H9 (cell line): ENCODE measurements around the gene PITHD1. TPM values are rescaled to one million over a fixed set of nuclear protein-coding genes. Genes with fewer than 3 reads are reported as not detected.
A peak's percentile ranks its signal among the peaks of the same experiment; 100 is the strongest.

ENCODE experiments used
- DNase-seq: peaks from one replicate; pipeline ENCODE4 v3.0.0-alpha.2; 2017
- H2AFZ ChIP-seq: one replicate; pipeline ENCODE4 v1.6.1; 2013; ENCODE audit warnings: mild to moderate bottlenecking, low read length, control low read depth, moderate library complexity
- H2AK5ac ChIP-seq: 2 replicates; pipeline ENCODE4 v1.6.1; 2013; ENCODE audit warnings: low read length, control low read depth, mixed read lengths; ENCODE audit not compliant: insufficient read length
- H2BK120ac ChIP-seq: one replicate; pipeline ENCODE4 v1.6.1; 2013; ENCODE audit warnings: low read depth, mild to moderate bottlenecking, low read length, control low read depth, inconsistent platforms; ENCODE audit not compliant: poor library complexity, severe bottlenecking
- H2BK12ac ChIP-seq: 2 replicates; pipeline ENCODE4 v1.6.1; 2013; ENCODE audit warnings: low read length, control low read depth, mixed read lengths, low read depth; ENCODE audit not compliant: insufficient read length
- H2BK15ac ChIP-seq: 2 replicates; pipeline ENCODE4 v1.6.1; 2013; ENCODE audit warnings: low read depth, low read length, control low read depth
- H2BK20ac ChIP-seq: one replicate; pipeline ENCODE4 v1.6.1; 2013; ENCODE audit warnings: low read depth, mild to moderate bottlenecking, low read length, control low read depth, inconsistent platforms; ENCODE audit not compliant: poor library complexity, severe bottlenecking
- H2BK5ac ChIP-seq: 2 replicates; pipeline ENCODE4 v1.6.1; 2013; ENCODE audit warnings: low read length, control low read depth, mixed read lengths; ENCODE audit not compliant: insufficient read length
- H3K14ac ChIP-seq: 2 replicates; pipeline ENCODE4 v1.6.1; 2013; ENCODE audit warnings: low read length, control low read depth; ENCODE audit not compliant: insufficient read depth
- H3K18ac ChIP-seq: 2 replicates; pipeline ENCODE4 v1.6.1; 2013; ENCODE audit warnings: low read depth, mild to moderate bottlenecking, mixed read lengths, low read length, control low read depth; ENCODE audit not compliant: insufficient read length
- H3K23ac ChIP-seq: 2 replicates; pipeline ENCODE4 v1.6.1; 2013; ENCODE audit warnings: low read length, control low read depth, mixed read lengths, low read depth; ENCODE audit not compliant: insufficient read length
- H3K23me2 ChIP-seq: 2 replicates; pipeline ENCODE4 v1.6.1; 2013; ENCODE audit warnings: low read depth, mild to moderate bottlenecking, mixed read lengths, low read length, control low read depth; ENCODE audit not compliant: insufficient read length, poor library complexity, severe bottlenecking
- H3K27ac ChIP-seq: 2 replicates; pipeline ENCODE4 v1.5.1; 2013; ENCODE audit warnings: low read length, control low read depth, mixed read lengths, low read depth; ENCODE audit not compliant: insufficient read length
- H3K27me3 ChIP-seq: 2 replicates; pipeline ENCODE4 v1.6.1; 2013; ENCODE audit warnings: low read length, control low read depth, inconsistent platforms; ENCODE audit not compliant: insufficient read depth
- H3K4ac ChIP-seq: 2 replicates; pipeline ENCODE4 v1.6.1; 2013; ENCODE audit warnings: low read depth, mild to moderate bottlenecking, control low read depth, inconsistent platforms, low read length, moderate library complexity
- H3K4me1 ChIP-seq: 2 replicates; pipeline ENCODE4 v1.6.1; 2013; ENCODE audit warnings: low read length, control low read depth, inconsistent platforms; ENCODE audit not compliant: insufficient read depth
- H3K4me2 ChIP-seq: 2 replicates; pipeline ENCODE4 v1.6.1; 2013; ENCODE audit warnings: low read length, control low read depth, mixed read lengths; ENCODE audit not compliant: insufficient read length, insufficient read depth
- H3K56ac ChIP-seq: 2 replicates; pipeline ENCODE4 v1.6.1; 2013; ENCODE audit warnings: low read depth, mild to moderate bottlenecking, mixed read lengths, low read length, control low read depth; ENCODE audit not compliant: insufficient read length
- H3K79me1 ChIP-seq: 2 replicates; pipeline ENCODE4 v1.6.1; 2013; ENCODE audit warnings: low read depth, mild to moderate bottlenecking, moderate library complexity, low read length, control low read depth, inconsistent platforms; ENCODE audit not compliant: insufficient read depth, poor library complexity, severe bottlenecking
- H3K79me2 ChIP-seq: 2 replicates; pipeline ENCODE4 v1.6.1; 2013; ENCODE audit warnings: low read length, control low read depth, inconsistent platforms; ENCODE audit not compliant: insufficient read depth
- H3K9ac ChIP-seq: 2 replicates; pipeline ENCODE4 v1.6.1; 2013; ENCODE audit warnings: low read length, control low read depth, mixed read lengths; ENCODE audit not compliant: insufficient read length; ENCODE audit errors: extremely low read depth
- H3K9me3 ChIP-seq: one replicate; pipeline ENCODE4 v1.6.1; 2013; ENCODE audit warnings: low read depth, low read length, inconsistent platforms; ENCODE audit not compliant: control insufficient read depth
- H3T11ph ChIP-seq: one replicate; pipeline ENCODE4 v1.6.1; 2013; ENCODE audit warnings: mild to moderate bottlenecking, low read length, control low read depth, inconsistent platforms
- H4K20me1 ChIP-seq: one replicate; pipeline ENCODE4 v1.6.1; 2013; ENCODE audit not compliant: control insufficient read depth, insufficient read length, insufficient read depth
- H4K5ac ChIP-seq: 2 replicates; pipeline ENCODE4 v1.6.1; 2013; ENCODE audit warnings: low read depth, mild to moderate bottlenecking, mixed read lengths, low read length, control low read depth; ENCODE audit not compliant: insufficient read length
- H4K8ac ChIP-seq: replicated peaks from 2 replicates; pipeline ENCODE4 v1.6.1; 2013; ENCODE audit warnings: low read length, control low read depth, mixed read lengths, low read depth; ENCODE audit not compliant: insufficient read length
- H4K91ac ChIP-seq: 2 replicates; pipeline ENCODE4 v1.6.1; 2013; ENCODE audit warnings: low read depth, mild to moderate bottlenecking, moderate library complexity, mixed read lengths, low read length, control low read depth; ENCODE audit not compliant: insufficient read length
- H3K27ac Mint-ChIP-seq, 3 experiments: 2 replicates in 2 of 3; 3 replicates in 1 of 3; pipeline ENCODE4 v1.8.0; 2020 to 2021; ENCODE audit warnings: mixed read lengths in 3 of 3, mild to moderate bottlenecking in 1 of 3, moderate library complexity in 1 of 3
- H3K27me3 Mint-ChIP-seq: 2 replicates; pipeline ENCODE4 v1.8.0; 2021; ENCODE audit warnings: low read depth, mild to moderate bottlenecking, moderate library complexity, mixed read lengths
- H3K36me3 Mint-ChIP-seq, 3 experiments: 2 replicates in 2 of 3; 3 replicates in 1 of 3; pipeline ENCODE4 v1.8.0; 2020 to 2021; ENCODE audit warnings: low read depth in 3 of 3, mixed read lengths in 3 of 3; ENCODE audit not compliant: insufficient read depth in 1 of 3
- H3K4me1 Mint-ChIP-seq, 2 experiments: 2 replicates each; pipeline ENCODE4 v1.8.0; 2020; ENCODE audit warnings: mixed read lengths in 2 of 2
- H3K4me3 Mint-ChIP-seq, 2 experiments: 2 replicates in 1 of 2; 3 replicates in 1 of 2; pipeline ENCODE4 v1.8.0; 2020 to 2021; ENCODE audit warnings: mild to moderate bottlenecking in 2 of 2, mixed read lengths in 2 of 2, moderate library complexity in 1 of 2
- H3K9me3 Mint-ChIP-seq, 2 experiments: 2 replicates in 1 of 2; 3 replicates in 1 of 2; pipeline ENCODE4 v1.8.0; 2020; ENCODE audit warnings: mild to moderate bottlenecking in 2 of 2, mixed read lengths in 2 of 2, moderate library complexity in 1 of 2
- WGBS: extraction: QIAGEN DNeasy Blood & Tissue Kit; methylation state at CpG from one replicate; pipeline ENCODE4 v1.1.7; 2013; ENCODE audit warnings: missing lambda C conversion rate, low lambda C conversion rate, mixed read lengths; ENCODE audit not compliant: insufficient read length; ENCODE audit errors: extremely low coverage; 5-methylcytosine and 5-hydroxymethylcytosine counted together
- total RNA-seq: library from RNA; stranded (reverse); gene quantifications from 2 replicates; pipeline ENCODE4 v1.2.1, GENCODE V29; 2021
- TF ChIP-seq, protein P1 (sequence below): fragments of 200-600 bp; sonication (generic); conservative IDR thresholded peaks from 3 replicates; pipeline ENCODE4 v1.8.0; 2021; ENCODE audit warnings: antibody characterized with exemption, mild to moderate bottlenecking

PITHD1 gene
- total RNA-seq, 1 experiment from 2014 or later, result 92.0 TPM

DNA sequence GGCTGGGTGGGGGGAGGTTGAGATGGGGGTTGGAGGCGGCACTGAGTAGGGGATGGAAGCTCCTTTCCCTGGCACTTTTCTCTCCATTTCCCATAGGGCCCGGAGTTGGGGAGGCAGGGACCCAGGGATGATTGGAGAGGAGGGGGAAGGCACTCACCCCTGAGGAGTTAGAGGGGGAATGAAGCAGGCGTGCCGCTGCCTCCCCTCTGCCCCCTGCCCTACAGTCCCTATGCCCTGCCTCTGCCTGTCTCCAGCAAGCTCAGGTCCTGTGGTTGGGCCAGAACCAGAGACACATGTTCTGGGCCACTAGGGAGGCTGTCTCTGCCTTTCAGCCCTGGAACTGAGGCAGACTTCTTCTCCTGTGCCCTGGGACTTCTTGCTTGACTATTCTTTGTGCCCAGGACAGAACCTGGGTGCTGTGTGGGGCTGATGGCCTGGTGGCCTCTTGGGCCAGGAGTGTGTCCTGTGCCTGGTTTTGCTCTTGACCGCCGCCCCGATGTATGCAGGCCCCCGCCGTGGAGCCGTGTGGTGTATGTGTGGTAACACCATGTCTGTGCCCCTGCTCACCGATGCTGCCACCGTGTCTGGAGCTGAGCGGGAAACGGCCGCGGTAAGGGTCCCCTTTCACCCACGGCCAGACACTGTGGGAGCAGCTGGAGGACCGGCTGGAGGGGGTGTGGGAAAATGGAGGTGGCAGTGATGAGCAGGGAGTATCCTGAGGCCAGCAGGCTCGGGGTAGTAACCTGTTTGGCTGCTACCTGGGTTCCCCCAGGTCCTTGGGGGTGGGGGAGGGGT, 14.1 kb downstream of the PITHD1 start:
- Histone ChIP-seq H2BK20ac (no peak overlapping the region), H2BK120ac (no peak overlapping the region), H3K27me3 (no peaks in the 10 kb centered on the region), H3K9ac (no peak overlapping the region), H2BK15ac (no peak overlapping the region), H2BK5ac (no peak overlapping the region), H3K4ac (no peak overlapping the region), H3K27ac (no peak overlapping the region), H4K20me1 (no peaks in the 10 kb centered on the region), H4K91ac (no peak overlapping the region), H3K14ac (no peak overlapping the region; the same call in 1 of the 2 replicates), H3K79me2 (peaks cover 6% of the 10 kb centered on the region; the same call in 1 of the 2 replicates), H3T11ph (no peak overlapping the region), H4K8ac (no peak overlapping the region), H3K18ac (no peak overlapping the region), H2AFZ (no peak overlapping the region), H3K23ac (no peak overlapping the region), H4K5ac (no peak overlapping the region), H3K4me1 (no peaks in the 10 kb centered on the region), H2BK12ac (no peak overlapping the region), H3K79me1 (peaks cover 8% of the 10 kb centered on the region), H3K56ac (no peak overlapping the region), H3K9me3 (no peaks in the 10 kb centered on the region), H3K23me2 (peaks cover 16% of the 10 kb centered on the region), H3K4me2 (peak overlapping the region; percentile 96), H2AK5ac (no peak overlapping the region)
- peaks cover 11 to 20% of the 10 kb centered on the region in 2 experiments for H3K4me1 Mint-ChIP-seq
- TF ChIP-seq, protein P1, sequence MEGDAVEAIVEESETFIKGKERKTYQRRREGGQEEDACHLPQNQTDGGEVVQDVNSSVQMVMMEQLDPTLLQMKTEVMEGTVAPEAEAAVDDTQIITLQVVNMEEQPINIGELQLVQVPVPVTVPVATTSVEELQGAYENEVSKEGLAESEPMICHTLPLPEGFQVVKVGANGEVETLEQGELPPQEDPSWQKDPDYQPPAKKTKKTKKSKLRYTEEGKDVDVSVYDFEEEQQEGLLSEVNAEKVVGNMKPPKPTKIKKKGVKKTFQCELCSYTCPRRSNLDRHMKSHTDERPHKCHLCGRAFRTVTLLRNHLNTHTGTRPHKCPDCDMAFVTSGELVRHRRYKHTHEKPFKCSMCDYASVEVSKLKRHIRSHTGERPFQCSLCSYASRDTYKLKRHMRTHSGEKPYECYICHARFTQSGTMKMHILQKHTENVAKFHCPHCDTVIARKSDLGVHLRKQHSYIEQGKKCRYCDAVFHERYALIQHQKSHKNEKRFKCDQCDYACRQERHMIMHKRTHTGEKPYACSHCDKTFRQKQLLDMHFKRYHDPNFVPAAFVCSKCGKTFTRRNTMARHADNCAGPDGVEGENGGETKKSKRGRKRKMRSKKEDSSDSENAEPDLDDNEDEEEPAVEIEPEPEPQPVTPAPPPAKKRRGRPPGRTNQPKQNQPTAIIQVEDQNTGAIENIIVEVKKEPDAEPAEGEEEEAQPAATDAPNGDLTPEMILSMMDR, result no peak
- DNase-seq, result no peak
- no CpG with 5 or more reads among the region's 19 CpGs for WGBS
- H3K9me3 Mint-ChIP-seq, result no peaks in the 10 kb centered on the region
- no peaks in the 10 kb centered on the region for H3K27me3 Mint-ChIP-seq
- H3K4me3 Mint-ChIP-seq, result peak overlapping the region; percentile 98 to 99
- H3K36me3 Mint-ChIP-seq, result peaks cover 13 to 49% (median 30%) of the 10 kb centered on the region in 3 experiments
- peak overlapping the region in 1 of 3 experiments; percentile 94; a peak in 1 of 7 replicates for H3K27ac Mint-ChIP-seq
